Hematopoietic multipotent progenitor cell (in vitro differentiated cells): Measurements from ENCODE around the gene NIT1. TPM values are rescaled to one million over a fixed set of nuclear protein-coding genes. Genes with fewer than 3 reads are reported as not detected.
"Not testable (repeated sequence)": the region's sequence is repeated elsewhere in the genome, so short reads cannot be mapped to it uniquely, and the experiment has no call there.

Source experiments
- DNase-seq, 3 donors: peaks; one replicate each; pipeline ENCODE4 v3.0.0-alpha.2; 2011 to 2015; ENCODE audit warnings: low read depth in 2 of 3, low spot score in 2 of 3
- total RNA-seq: library from RNA; depleted of rRNA; stranded (reverse); fragments of >200 nt; gene quantifications from one replicate; pipeline ENCODE4 v1.2.3, GENCODE V29; 2012

NIT1 gene
- total RNA-seq, 1 donor, result 53.3 TPM

GRCh38 chr1:161111117-161111516, 6.8 kb upstream of the NIT1 start:
- no peak for DNase-seq

- DNase-seq, result no peak
Observed at GRCh38 chr1:161111527-161111926, 6.4 kb upstream of the NIT1 start.

DNA sequence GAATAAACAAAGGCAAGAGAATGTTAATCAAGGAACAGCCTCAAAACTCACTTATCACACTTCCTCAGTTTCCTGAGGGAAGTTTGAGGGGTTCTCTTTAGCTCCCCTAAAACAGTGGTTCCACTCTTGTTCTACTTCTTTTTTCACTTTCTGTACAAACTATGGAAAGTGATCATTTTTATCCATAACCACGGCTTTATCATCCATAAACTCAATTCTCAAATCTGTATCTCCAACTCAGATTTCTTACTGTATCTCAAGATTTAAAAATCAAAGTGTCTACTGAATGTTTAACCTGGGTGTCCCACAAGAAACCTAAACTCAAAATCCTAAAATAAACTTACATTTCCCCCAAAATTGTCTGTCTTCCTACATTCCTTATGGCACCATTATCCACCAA, 4.0 kb upstream of the NIT1 start:
- no peak for DNase-seq

GRCh38 chr1:161114556-161114955, 3.3 kb upstream of the NIT1 start:
- no peak for DNase-seq

DNA sequence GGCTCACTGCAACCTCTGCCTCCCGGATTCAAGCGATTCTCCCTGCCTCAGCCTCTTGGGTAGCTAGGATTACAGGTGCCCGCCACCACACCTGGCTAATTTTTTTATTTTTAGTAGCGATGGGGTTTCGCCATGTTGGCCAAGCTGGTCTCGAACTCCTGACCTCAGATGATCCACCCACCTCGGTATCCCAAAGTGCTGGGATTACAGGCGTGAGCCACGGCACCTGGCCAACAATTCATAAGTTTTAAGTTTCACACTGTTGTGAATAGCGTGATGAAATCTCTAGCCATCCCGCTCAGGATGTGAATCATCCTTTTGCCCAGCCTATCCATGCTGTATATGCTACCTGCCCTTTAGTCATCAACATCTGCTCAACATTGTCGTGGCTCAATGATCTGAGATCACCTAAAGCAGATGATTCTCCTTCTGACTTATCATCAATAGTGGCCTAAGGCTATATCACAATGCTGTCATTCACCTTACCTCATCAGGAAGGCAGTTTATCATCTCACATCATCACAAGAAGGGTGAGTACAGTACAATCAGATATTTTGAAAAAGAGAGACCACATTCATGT, 2.7 kb upstream of the NIT1 start:
- no peak for DNase-seq

DNA sequence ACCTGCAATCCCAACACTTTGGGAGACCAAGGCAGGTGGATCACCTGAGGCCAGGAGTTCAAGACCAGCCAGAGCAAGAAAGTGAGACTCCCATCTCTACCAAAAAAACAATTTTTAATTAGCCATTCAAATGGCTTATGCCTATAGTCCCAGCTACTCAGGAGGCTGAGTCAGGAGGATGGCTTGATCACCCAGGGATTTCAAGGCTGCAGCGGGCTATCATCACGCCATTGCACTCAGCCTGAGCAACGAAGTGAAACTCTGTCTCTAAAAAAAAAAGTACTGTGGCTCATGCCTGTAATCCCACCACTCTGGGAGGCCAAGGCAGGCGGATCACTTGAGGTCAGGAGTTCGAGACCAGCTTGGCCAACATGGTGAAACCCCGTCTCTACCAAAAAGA, 1.9 kb upstream of the NIT1 start:
- not testable (repeated sequence) for DNase-seq

- DNase-seq, result peak; percentile 35 to 63 (median 61)
Observed at GRCh38 chr1:161119092-161119903, 1.4 kb downstream of the NIT1 start.

DNA sequence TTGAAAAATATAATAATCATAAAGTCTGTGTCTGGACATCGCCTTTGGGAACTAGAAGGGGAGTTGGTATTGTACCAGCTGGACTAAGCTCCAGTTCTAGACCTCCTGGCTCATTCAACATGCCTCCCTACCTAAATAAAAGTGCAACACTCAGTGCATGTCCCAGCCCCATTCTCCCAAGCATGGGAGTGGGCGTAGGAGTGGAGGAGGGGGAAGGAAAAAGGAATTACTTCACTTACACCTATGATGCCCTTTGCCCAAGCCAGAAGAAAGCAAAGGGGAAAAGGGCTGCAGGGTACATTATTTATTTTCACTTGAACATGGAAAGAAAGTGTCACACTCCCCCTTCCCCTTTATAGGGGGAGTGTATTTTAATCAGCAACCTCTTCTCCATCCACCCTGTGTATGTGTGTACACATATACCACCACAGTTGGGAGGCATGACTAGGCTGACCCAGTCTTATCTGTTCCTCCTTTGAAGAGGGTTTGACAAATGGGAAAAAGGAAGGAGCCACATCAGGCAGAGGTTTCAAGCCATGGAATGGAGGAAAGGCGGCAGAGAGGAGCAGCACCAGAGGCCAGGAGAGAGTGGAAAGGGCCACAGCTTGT, 3.2 kb downstream of the NIT1 start:
- DNase-seq, result no peak

GRCh38 chr1:161121834-161122233, 3.9 kb downstream of the NIT1 start:
- DNase-seq, result peak in 2 of 3 donors; percentile 31 to 52

DNA sequence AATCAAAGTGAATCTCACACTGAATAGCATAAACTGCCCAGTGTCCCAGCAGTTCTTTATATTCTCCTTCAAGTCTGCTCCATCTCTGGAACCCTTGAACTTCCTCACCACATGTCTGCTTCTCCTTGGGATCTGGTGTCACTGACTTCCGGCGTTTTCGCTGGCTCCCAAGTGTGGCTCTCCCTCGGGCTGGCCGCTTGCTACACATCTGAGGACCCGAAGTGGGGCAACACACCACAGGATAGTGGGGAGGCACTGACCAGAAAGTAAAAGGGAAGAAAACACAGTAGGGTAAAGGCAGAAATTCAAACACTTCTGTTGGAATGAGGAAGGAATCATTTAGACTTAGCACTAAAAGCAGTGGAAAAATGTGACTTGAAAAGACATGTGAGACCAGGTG, 5.1 kb downstream of the NIT1 start:
- DNase-seq, result no peak

DNA sequence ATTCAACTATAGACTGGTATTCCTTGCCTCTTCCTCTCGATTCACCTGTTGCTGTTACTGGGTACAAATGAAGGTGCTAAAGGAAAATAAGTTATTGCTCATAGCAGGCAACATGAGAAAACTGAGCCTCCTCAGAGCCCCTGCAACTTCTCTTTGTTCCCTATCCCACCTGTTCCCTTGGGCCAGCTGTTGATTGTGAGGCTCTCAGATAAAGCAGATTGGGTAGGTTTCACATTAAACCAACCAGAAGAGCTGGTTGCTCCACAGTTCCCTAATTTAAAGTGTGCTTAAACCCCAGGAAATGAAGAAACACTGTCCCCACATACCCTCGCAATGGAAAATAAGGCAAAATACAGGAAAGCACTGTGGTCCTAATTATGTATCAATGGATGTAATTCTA, 9.7 kb downstream of the NIT1 start:
- DNase-seq, result no peak

DNA sequence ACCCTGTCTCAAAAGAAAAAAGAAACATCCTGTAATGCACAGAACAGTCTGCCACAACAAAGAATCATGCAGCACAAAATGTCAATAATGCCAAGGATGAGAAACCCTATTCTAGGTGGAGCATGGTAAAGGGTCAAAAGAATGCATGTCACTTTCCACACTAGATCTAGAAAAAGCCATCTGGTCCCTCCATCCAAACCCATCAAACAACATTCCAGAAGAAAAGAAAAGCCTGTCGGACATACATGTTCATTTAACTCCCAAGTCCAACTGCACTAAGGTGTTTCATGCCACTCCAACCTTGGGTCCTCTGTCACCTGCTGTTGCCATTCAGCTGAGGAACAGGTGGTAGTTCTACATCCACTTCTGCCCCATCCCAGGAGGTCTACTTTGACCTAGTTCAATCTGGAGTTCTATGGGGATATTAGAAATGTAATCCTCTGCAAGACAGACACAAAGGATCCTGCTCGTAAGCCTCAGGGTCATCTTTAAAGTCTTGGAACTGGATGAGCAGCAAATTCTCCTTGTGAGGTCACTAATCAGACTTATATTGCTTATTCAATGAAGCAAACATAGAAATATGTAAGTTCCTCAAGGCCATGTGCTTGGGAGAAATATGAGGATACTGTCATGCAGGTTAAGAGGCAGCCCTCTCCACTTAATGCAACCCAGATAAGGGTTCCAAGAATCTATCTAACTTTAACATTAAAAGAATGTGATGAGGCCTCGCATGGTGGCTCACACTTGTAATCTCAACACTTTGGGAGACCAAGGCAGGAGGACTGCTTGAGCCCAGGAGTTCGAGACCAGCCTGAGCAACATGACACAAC, 10.9 kb downstream of the NIT1 start:
- DNase-seq, result no peak

DNA sequence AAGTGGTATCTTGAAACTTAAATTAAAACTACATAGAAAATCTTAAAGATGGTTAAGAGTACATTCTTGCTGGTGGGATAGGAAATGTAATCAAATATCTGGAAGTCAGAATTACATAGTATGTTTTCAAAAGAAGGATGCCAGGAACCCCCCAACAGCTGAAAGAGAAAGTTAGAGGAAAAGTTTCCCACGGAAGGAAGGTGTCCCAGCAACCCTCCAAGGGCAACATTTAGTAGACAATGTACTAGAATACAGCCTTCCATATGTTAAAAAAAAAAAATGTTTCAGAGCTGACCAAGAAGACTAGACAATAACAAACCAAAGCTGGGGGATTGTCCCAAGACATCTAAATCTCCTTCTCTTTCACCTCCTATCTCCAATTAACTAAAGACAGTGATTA, 12.4 kb downstream of the NIT1 start:
- no peak for DNase-seq

GRCh38 chr1:161131523-161132409, 13.9 kb downstream of the NIT1 start:
- no peak for DNase-seq

- peak; percentile 75 to 96 (median 96) for DNase-seq
Observed at GRCh38 chr1:161132410-161133219, 14.7 kb downstream of the NIT1 start, which contains the start of gene DEDD. Gene DEDD (minus strand): TSS chr1:161132667. CDS start chr1:161124462, 8,205 bp downstream.

DNA sequence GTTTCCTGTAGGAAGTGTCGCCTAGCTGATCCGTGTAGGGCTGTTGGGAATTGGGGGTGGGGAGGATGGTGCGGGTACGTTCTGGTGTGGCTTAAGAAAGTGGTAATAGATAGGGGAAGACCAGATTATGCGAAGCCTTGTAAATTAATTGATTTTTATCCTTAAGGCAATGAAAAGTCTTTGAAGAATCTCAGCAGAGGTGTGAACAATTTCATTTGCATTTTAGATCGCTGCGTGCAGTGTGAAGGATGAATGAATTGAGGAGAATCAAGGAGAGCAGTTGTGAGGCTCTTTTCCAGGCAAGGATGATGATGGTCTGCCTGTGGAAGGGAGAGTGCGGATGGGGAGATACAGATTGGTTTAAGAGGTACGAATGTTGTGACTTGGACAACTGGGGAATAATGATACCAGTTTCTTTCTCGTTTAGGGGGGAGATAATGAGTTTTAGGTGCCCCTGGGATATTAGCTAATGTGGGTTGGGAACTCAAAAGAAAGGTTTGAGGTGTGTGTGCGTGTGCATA, 15.4 kb downstream of the NIT1 start:
- no peak for DNase-seq

DNA sequence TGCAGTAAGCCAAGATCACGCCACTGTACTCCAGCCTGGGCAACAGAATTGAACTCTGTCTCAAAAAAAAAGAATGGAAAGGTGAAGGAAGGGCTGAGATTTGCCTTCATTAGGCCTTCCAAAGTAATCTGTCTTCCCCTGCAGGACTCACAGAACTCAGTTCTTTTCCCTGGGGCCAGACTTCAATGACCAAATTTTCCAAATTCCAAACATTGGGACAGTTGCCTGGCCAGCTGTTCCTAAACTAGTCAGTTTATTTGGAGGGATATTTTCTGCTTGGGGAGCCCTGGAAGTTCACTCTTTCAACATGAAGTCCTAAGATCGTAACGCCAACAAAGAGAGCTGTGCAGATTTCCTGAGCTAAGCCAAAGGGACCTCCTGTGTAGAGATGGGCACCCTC, 20.0 kb downstream of the NIT1 start:
- no peak for DNase-seq

DNA sequence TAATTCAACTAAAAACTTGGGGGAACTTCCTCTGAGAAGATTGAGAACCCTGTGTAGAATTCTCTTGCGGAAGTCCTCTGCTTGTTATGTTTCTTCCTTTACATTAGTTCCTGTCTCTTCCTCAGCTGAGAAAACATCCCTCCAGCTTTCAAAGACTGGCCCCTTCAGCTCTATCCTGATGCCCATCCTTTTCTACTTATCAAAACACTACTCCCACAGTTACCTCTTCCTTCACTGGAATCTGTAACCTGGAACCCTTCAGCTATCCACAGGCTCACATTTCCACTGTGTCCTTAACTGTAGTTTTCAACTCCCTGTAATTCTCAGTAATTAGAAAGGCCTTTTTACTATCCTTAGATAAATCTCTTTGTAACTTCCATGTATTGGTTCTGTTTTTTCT, 20.5 kb downstream of the NIT1 start:
- no peak for DNase-seq

DNA sequence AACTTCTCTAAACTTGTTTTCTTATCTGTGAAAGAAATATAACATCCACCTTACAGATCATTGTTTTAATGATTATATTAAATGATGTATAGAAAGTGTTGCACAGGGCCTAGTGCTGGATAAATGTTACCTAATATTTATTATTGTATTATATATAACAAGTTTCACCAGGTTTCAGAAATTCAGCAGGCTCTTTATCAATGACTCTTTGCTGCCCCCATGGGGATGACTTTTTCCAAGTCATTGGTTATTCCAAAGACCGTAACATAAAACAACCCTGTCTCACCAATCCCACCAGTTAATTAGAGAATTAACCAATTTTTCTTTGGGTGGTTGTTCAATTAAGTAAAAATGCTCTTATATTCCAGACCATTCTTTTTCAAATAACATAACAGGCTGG, 21.9 kb downstream of the NIT1 start:
- DNase-seq, result peak in 1 of 3 donors; percentile 76
